Anterior cingulate cortex (tissue), 58 donors: Measurements from ENCODE around the gene THRA.
A peak's percentile ranks its signal among the peaks of the same experiment; 100 is the strongest.

Experiments used
- DNase-seq, 58 donors: peaks; one replicate each; lab custom pipeline; 2025; lab: John Stamatoyannopoulos, UW

The THRA gene

GRCh38 chr17:40075201-40075941 lies 12.6 kb downstream of the THRA start:
- peak in 54 of 58 donors; percentile 55 to 91 (median 82) for DNase-seq

- no peak for DNase-seq
Observed at GRCh38 chr17:40075942-40076498, 13.3 kb downstream of the THRA start.

- DNase-seq = no peak
Observed at GRCh38 chr17:40076591-40076990, 13.8 kb downstream of the THRA start.

GRCh38 chr17:40079545-40079944 lies 16.8 kb downstream of the THRA start:
- DNase-seq = no peak

GRCh38 chr17:40084477-40084876 lies 21.7 kb downstream of the THRA start:
- no peak for DNase-seq

- peak in 6 of 58 donors; percentile 24 to 56 (median 30) for DNase-seq
Observed at GRCh38 chr17:40086150-40087044, 23.6 kb downstream of the THRA start.

- DNase-seq = no peak
Observed at GRCh38 chr17:40087049-40087794, 24.5 kb downstream of the THRA start.

- DNase-seq = no peak
Observed at GRCh38 chr17:40087903-40088718, 25.3 kb downstream of the THRA start.

- no peak for DNase-seq
Observed at GRCh38 chr17:40089077-40089895, 26.5 kb downstream of the THRA start.

- no peak for DNase-seq
Observed at GRCh38 chr17:40090237-40091119, 27.7 kb downstream of the THRA start.

- DNase-seq = peak in 6 of 58 donors; percentile 31 to 59 (median 50)
Observed at GRCh38 chr17:40091691-40092397, 29.1 kb downstream of the THRA start.

- peak in 48 of 58 donors; percentile 23 to 81 (median 55) for DNase-seq
Observed at GRCh38 chr17:40092581-40092980, 29.8 kb downstream of the THRA start.

- DNase-seq = peak in 5 of 58 donors; percentile 25 to 64 (median 44)
Observed at GRCh38 chr17:40093005-40093579, 30.3 kb downstream of the THRA start.

GRCh38 chr17:40093580-40094201 lies 30.9 kb downstream of the THRA start:
- DNase-seq = peak in 1 of 58 donors; percentile 44

GRCh38 chr17:40094874-40095273 lies 32.1 kb downstream of the THRA start:
- DNase-seq = no peak

- peak in 2 of 58 donors; percentile 21 to 27 for DNase-seq
Observed at GRCh38 chr17:40095351-40095943, 32.7 kb downstream of the THRA start.
